Adipose tissue (tissue), 3 donors: ENCODE data around the gene EHD4. TPM values are rescaled to one million over a fixed set of nuclear protein-coding genes. Genes with fewer than 3 reads are reported as not detected.

Source experiments
- H3K27ac ChIP-seq: one replicate; pipeline ENCODE4 v1.5.1; 2013; ENCODE audit warnings: low read depth, low read length
- WGBS, 3 donors: extraction: QIAGEN DNeasy Blood & Tissue Kit; methylation state at CpG; one replicate each; pipeline ENCODE4 v1.1.7; 2013; 5-methylcytosine and 5-hydroxymethylcytosine counted together
- polyA plus RNA-seq, 3 donors: library from polyadenylated mRNA; stranded (reverse); fragments of 200-250 nt; gene quantifications; one replicate each; pipeline ENCODE4 v1.2.3, GENCODE V29; 2013
- donor health status: healthy with polysubstance abuse.
- donor health status: Bipolar disorder and iron deficiency.
- donor health status: healthy.

The EHD4 gene
- polyA plus RNA-seq, 3 donors, result 5.5 to 23.6 (median 12.5) TPM

DNA sequence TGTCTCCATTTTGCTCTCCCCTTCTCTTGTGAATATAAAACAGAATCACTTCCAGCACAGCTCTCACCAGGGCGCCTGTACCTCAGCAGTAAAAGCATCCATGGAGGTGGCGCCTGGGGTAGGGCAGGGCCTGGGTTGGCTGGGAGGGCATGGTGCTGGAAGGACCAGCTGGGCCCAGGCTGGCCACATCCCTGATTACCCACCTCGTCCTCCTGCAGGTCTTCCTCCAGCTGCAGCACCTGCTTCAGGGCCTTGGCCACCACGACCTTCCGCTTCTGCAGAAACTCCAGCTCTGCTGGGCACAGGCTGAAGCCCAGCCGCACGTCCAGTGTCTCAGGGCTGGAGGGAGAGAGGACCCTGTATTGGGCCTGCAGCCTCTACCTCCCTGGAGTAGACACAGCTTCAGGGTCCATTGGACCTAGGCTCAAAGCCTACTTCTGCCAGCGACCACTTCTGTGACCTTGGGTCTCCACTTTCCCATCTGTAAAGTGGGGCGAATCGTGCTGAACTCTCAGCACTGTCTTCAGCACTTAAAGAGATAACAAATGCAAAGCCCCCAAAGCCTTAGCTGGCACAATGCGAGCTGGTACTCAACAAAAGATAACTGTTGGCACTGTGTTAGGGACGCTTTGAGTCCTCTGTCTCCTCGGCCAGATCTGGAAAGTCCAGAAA is 24.7 kb upstream of the EHD4 start:
- no peak overlapping the region for H3K27ac ChIP-seq

DNA sequence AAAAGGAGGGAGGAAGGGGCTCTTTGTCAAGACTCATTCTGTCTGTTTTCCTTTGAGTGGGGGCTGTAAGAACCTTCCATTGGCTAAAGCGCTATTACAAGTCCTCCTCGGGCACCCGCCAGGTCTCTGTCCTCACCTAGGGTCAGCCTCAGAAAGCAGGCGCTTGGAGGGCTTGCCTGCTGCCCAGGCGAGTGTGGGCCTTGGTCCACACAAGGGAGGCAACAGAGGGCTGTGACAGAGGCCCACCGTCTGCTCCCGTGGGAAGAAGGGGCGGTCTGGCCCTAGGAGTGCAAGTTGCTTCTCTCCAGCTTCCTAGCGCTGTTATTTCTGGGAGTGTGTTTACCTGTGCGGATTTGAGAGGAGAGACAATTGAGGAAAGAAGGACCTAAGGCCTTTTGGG is 24.0 kb upstream of the EHD4 start:
- H3K27ac ChIP-seq, result no peak overlapping the region
- 92 to 95% (median 92%) methylated on average over 10 of the region's 10 CpGs for WGBS, 3 donors

More for the DNA sequence above, 24.7 kb upstream of the EHD4 start:
- WGBS, 3 donors, result 93 to 95% (median 93%) methylated on average over 13 of the region's 13 CpGs

DNA sequence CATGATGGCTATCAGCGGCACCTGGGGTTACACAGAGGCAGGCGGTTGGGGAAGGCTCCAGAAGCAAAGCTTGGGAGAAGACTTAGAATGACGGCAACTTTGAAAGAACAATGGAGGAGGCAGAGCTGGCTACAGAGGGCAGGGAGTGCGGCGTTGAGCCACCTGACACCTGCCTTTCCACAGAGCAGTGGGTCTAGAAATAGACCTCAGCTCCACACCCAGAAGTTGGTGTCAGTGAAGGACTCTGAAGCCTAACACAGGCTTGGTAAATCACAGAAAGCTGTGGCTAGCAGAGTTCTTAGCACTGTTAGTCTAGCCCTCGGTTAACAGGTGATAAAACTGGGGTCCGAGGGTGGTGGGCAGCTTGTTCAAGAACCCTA is 23.1 kb upstream of the EHD4 start:
- 93 to 97% (median 96%) methylated on average over 7 of the region's 7 CpGs for WGBS, 3 donors
- no peak overlapping the region for H3K27ac ChIP-seq

DNA sequence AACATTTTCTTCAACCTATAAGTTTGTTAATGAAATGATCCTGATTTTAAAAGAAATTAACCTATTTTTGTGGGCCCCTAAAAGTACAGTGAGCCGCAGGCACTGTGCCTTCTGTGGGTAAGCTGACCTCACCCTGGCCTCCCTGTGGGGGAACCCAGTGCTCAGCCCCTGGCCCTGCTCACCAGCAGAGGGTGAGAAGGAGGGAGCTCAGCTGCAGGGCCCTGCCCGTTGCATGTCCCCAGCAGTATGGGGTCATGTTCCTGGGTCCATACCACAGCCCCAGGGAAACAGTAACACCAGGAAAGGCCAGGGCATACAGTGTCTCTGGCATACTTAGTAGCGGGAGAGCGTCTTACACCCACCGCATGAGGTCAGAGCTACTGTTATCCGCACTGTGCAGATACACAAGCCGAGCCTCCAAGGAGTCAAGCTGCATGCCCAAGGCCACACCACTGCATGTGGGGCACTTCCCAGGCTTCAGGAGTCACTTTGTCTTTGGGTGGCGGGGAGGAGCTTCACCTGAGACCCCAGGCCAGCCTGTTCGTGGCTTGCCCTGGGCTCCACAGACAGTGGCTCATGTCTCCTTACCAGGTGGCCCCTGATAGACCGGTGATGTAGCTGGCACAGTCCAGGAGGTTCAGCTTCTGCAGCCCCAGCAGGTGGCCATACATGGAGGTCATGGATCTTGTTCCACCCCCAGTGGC is 22.6 kb upstream of the EHD4 start:
- WGBS, 3 donors, result 52 to 85% (median 83%) methylated on average over 10 of the region's 10 CpGs
- H3K27ac ChIP-seq, result no peak overlapping the region

DNA sequence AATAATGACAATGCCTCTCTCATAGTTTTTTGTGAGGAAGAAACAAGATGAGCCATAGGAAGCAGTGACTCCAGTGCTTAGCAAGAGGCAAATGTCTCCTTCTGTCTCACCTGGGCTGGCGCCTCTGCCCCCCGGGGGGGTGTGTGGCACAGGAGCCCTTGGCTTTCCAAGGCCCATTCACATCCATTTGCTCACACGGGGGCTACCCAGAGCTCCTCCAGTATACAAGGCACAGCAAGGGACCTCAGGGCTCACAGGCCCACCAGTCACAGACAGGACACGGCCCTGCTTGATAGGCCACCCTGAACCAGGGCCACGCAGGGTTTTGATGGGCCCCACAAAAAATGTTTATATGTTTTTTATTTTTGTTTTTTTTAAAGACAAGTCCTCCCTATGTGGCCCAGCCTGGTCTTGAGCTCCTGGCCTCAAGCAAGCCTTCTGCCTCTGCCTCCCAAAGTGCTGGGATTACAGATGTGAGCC is 21.9 kb upstream of the EHD4 start:
- no peak overlapping the region for H3K27ac ChIP-seq
- 79 to 82% (median 81%) methylated on average over 5 of the region's 5 CpGs for WGBS, 3 donors

DNA sequence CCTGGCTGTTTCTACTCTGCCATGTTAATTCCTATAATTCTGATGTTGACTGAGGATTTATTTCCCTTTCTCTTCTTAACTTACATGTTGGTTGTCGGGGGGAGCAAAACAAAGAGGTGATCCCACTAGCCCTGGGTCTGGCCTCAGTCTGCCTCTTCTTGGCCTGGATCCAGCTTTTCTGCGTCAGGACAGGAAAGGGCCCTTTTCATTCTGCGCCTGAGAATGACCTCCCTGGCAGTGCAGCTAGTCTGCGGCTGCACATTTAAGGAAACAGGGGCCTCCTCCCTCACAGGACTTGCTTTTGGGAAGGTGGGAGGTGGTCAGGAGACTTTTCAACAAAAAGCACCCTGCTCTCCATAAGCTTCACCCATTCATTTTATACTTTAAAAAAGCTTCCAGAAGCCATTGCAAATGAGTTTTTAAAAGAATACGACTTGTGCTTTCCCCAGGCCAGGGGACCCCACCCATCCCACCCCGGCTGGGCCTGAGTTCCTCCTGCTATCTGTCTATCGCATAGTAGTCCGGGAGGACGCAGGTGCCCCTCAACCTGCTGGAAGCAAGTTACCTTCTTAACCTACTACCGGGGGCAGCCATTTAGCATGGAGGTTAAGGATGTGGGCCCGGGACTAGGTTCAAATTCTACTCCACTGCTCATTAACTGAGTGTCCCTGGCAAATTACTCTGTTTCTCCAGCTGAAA is 21.3 kb upstream of the EHD4 start:
- H3K27ac ChIP-seq, result no peak overlapping the region
- WGBS, 3 donors, result 77 to 88% (median 80%) methylated on average over 11 of the region's 11 CpGs

DNA sequence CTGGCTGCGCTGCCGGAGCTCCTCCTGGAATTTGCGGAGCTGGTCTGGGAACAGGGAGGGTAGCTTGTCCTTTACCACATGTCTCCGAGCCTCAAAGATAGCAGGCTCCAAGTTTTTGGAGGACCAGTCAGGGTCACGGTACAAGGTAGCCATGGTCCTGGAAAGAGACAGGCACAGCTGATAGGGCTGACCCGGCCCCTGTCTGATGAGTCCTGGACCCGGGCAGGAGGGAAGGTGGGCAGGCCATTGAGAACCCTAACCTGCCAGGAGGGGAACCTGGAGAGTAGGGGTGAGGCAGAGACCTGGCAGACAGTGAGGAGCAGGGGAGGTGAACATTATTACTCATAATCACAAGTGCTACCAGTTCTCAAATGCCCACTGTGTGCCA is 20.4 kb upstream of the EHD4 start:
- H3K27ac ChIP-seq, result no peak overlapping the region
- WGBS, 3 donors, result 88 to 92% (median 90%) methylated on average over 7 of the region's 7 CpGs

DNA sequence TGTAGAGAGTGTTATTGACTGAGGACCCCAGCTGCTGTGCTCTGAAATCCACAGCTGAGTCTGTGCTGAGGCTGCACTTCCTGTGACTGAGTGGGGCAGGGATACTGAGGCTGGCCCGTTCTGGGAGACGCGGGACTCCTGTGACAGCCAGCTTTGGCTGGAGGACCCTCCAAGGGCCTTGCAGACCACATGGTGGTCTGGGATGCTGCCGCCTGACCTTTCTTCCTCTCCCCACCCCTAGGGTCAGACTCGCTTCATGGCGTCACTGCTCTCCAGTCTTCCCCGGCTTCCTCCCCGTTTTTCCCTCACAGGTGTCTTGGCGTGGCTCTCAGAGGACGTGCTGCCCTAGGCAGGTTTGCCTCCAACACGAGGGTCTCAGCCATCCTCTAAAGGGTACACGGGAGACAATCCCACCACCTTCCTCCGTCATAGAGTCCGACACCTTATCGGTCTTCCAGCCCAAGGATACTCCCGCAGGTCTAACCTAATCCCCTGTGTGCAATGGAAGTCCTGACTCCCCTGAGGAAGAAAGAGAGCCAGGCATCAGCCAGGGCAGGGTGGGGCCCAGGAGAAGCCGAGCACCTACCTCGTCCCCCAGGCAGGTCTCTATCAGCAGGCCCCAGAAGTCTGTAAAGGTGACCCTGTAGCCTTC is 19.9 kb upstream of the EHD4 start:
- no peak overlapping the region for H3K27ac ChIP-seq
- 90 to 93% (median 91%) methylated on average over 18 of the region's 18 CpGs for WGBS, 3 donors

DNA sequence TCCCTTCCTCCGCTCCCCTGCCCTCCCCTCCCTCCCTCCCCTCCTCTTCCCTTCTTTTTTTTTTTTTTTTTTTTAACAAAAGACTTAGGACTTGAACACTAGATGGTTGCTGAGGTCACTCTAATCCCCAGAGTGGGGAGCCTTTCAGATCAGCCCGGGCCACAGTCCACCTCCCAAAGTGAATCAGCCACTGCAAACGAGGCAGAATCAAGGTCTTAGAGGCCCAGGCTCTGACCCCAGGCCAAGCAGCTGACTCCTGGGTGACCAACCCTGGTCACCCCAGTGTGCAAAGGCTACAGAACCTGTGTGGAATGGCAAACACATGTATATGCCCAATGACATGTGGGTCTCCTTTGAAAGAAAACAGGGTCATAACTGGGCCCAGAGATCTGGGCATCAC is 18.3 kb upstream of the EHD4 start:
- no peak overlapping the region for H3K27ac ChIP-seq
- WGBS, 3 donors, result 64 to 77% (median 71%) methylated on average over 3 of the region's 3 CpGs

DNA sequence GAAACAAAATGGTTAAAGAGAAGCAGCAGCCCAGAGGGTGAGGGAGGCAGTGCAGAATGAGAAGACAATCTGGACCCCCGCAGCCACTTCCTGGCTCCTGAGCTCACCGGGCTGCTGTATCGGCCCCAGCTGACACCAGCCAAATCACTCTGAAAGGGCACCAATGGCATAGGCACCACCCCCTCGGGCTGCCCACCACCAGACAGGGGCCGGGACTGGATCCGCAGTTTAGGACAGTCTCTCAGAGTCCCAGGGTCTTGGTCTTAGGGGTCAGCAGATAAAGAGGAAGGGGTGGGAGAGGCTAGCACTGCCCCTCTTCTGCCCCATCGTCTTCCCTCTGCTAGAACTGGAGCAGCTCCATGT is 17.9 kb upstream of the EHD4 start:
- WGBS, 3 donors, result 50 to 58% (median 55%) methylated on average over 7 of the region's 7 CpGs
- H3K27ac ChIP-seq, result no peak overlapping the region

DNA sequence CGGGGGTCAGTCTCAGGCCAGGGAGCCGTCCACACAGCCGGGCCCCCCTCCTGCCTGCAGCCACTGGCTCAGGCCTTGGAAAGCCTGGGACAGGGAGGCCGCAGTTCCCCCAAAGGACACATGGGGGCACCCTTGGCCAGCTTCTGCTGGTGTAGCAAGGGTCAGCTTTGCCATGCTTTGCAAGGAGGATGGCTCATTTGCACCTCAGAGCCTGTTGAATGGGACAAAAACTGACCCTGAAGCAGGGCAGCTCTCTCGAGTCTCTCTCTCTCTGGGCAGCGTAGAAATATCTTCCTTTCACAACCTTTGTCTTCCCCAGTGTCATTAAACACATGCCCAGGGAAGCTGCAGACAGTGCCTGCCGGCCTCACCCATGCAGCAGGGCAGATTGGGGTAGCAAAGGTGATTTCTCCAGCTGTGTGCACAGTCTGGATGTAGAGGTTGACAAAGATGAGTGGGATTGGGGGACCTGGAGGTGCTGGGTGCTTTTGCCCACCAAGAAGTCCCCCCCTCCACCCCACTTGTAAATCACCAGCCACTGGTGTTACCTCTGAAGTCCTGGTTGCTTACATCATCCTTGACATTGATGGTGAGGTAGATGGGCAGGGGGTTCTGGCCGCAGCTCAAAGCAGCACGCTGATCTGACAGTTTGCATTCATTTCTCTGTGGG is 17.4 kb upstream of the EHD4 start:
- 19 to 22% (median 21%) methylated on average over 9 of the region's 9 CpGs for WGBS, 3 donors

DNA sequence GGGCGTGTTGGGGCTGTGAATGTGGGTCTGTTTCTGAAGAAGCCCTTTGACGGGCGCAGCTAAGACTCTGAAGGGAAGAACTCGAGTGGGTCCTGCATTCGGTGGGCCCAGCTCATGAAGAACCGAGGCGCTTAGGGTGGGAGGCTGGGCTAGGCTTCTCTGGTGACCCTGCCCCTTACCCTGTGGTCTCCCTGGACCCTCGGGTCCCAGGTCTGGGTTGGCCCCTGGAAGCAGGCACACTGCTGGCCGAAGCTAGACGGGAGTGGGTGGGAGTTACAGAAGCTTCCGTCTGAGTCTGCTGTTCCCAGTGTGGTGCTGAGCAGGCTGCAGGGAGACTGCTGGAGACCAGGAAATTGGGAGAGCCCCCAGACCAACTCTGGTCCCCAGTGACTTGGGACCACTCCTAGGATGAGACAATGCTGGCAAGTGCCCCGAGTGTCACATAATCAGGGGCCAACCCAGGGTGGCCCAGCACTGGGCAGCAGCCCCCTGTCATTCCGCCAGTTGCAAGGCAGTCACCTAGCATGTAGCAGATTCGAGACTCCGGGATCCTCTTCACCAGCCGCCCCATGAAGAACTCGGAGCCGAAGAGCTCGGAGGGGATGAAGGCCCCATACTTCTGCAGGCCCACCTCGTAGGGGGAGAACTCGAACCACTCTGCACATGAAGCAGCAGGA is 16.7 kb upstream of the EHD4 start:
- 70 to 75% (median 70%) methylated on average over 21 of the region's 21 CpGs for WGBS, 3 donors
- H3K27ac ChIP-seq, result no peak overlapping the region

More for the DNA sequence above, 17.4 kb upstream of the EHD4 start:
- no peak overlapping the region for H3K27ac ChIP-seq

DNA sequence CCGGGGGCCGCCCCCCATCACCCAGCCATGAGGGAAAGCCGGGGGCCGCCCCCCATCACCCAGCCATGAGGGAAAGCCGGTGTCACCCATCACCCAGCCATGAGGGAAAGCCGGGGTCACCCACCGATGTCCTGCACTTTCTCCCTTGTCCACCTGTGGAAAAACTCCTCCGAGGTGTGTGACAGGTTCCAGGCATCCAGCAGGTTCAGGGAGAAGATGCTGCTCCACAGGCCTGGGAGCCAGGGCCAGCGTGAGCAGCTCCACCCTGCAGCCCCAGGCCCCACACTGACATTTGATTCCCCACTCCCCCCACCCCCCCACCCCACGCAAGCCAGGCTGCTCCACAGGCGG is 15.5 kb upstream of the EHD4 start:
- WGBS, 3 donors, result 84 to 90% (median 86%) methylated on average over 10 to 11 of the region's 11 CpGs

DNA sequence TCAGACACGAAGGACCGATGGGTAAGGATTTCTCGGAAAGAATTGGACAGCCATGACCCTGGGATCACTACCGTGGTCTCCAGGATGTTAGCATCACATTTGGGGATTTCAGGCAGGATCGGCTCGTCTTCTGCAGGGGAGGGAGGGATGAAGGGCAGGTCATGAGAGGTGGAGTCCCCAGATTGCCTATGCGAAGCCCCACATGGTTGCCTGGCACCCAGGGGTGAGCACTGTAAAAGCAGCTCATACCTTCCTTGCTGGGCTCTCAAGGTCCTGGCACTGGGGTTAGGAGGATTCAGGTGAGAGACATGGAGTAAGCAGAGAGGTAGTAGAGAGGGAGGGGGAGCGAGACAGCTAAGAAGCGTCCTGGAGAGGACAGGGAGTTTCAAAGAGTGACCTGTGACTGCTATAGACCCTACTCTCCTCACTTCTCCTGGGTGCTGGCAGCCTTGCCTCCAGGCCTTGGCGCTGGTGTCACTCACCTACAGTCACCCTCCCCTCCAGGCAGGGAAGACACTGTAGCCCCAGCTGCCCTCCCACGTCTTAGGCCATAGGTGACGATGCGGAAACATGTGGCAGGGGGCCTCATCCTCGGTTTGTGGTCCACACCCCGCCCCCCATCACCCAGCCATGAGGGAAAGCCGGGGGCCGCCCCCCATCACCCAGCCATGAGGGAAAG is 15.0 kb upstream of the EHD4 start:
- WGBS, 3 donors, result 79 to 84% (median 80%) methylated on average over 16 to 17 of the region's 17 CpGs

More for the DNA sequence above, 15.5 kb upstream of the EHD4 start:
- no peak overlapping the region for H3K27ac ChIP-seq

DNA sequence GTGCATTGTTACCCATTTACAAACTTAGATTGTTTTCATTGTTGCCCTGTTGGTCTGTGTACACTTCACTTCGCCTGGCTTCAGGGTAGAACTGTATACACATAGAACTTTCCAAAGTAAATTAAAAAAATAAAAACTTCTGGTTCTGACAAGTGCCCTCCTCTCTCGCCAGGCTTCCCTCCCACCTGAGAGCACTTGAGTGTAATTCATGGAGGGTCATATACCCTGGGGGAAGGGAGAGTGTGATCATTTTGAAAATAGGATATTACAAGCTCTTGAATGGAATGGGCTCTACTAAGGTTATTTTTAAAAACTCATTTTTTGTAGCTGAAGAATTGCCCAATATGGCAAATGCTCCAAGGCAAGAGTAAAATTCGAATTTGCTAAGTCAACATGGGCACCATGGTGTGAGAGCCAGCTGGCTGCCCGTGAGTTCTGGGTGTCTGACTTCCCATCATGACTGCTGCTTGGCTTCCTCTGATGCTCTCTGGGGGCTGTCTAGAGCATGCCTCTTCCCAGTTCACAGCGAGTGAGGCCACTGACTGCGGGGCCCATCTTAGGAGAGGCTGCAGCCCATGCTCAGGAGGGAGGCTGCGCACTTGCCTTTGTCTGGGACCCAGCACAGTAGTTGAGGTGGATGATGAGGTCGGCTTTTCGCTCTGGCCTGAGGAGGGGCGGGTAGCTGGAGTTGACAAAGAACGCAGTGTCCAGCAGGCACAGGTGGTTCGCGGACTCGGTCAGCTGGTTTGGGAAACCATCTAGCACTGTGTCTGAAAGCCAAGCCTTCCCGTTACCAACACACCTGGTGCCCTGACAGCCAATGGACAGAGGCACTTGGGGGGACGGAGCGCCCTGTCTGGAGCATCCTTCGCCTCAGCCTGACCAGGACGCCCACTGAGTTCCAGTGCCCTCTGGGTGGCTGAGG is 13.1 kb upstream of the EHD4 start:
- H3K27ac ChIP-seq, result no peak overlapping the region
- WGBS, 3 donors, result 91% methylated on average over 19 of the region's 19 CpGs

More for the DNA sequence above, 15.0 kb upstream of the EHD4 start:
- no peak overlapping the region for H3K27ac ChIP-seq

DNA sequence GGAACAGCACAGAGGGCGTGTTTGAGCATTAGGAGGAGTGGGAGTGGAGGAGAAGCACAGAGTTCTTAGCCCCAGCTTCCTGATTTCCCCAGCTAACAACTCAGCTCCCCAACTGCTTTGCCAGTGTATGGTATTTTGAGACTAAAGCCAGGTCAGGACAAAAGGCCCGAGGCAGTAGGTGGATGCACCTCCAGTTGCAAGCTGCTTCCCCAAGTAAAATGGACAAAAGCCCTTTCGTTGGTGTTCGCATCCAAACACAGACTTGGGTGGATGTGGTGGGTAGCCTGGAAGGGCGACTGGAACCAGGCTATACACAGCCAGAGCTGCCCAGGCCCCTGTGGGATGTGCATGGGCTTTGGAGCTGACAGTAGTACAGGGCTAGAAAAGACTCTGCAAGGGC is 12.3 kb upstream of the EHD4 start:
- no peak overlapping the region for H3K27ac ChIP-seq
- WGBS, 3 donors, result 92 to 94% (median 94%) methylated on average over 5 of the region's 5 CpGs
